HepG2 (cell line): ENCODE measurements around the gene HES7. TPM values are rescaled to one million over a fixed set of nuclear protein-coding genes. Genes with fewer than 3 reads are reported as not detected.

Source experiments
- AGO1 ChIP-seq: fragments of 200-400 bp; formaldehyde crosslinking; IDR thresholded peaks from 2 replicates; pipeline ENCODE4 v1.6.1; 2017; ENCODE audit warnings: mild to moderate bottlenecking, low read depth, low read length, moderate library complexity; ENCODE audit not compliant: poor library complexity, severe bottlenecking
- HCFC1 ChIP-seq: fragments of 150-350 bp; IDR thresholded peaks from 2 replicates; pipeline ENCODE4 v1.6.1; 2014; ENCODE audit warnings: low read depth, low read length
- HDAC2 ChIP-seq: sonication (generic); formaldehyde crosslinking; IDR thresholded peaks from 2 replicates; pipeline ENCODE4 v1.4.0; 2020; ENCODE audit warnings: missing genetic modification reagents
- NR2F1 ChIP-seq, 2 experiments: fragments of 450-650 bp in 1 of 2; formaldehyde crosslinking in 1 of 2; IDR thresholded peaks; 2 replicates each; pipeline versions ENCODE4 v1.5.0 to v1.6.1; 2016 to 2020; ENCODE audit warnings: mild to moderate bottlenecking in 1 of 2, missing compliant biosample characterization in 1 of 2, missing genetic modification reagents in 1 of 2, moderate library complexity in 1 of 2
- RBAK ChIP-seq: sonication (generic); formaldehyde crosslinking; IDR thresholded peaks from 2 replicates; pipeline ENCODE4 v1.5.1; 2020; ENCODE audit warnings: mild to moderate bottlenecking, missing genetic modification reagents
- SOX5 ChIP-seq: IDR thresholded peaks from 2 replicates; pipeline ENCODE4 v1.6.1; 2016; ENCODE audit warnings: borderline replicate concordance
- SP1 ChIP-seq, 2 experiments: fragments of 450-650 bp in 1 of 2; sonication (generic) in 1 of 2; formaldehyde crosslinking in 1 of 2; IDR thresholded peaks; 2 replicates each; pipeline versions ENCODE4 v1.4.0 to v1.6.1; 2016 to 2020; ENCODE audit warnings: missing genetic modification reagents in 1 of 2
- TCF7 ChIP-seq: sonication (generic); IDR thresholded peaks from 2 replicates; pipeline ENCODE4 v1.6.1; 2016; ENCODE audit warnings: antibody characterized with exemption, low read depth
- ZBTB1 ChIP-seq: sonication (generic); formaldehyde crosslinking; IDR thresholded peaks from 2 replicates; pipeline ENCODE4 v1.4.0; 2020; ENCODE audit warnings: missing genetic modification reagents, borderline replicate concordance
- ZNF563 ChIP-seq: sonication (generic); formaldehyde crosslinking; IDR thresholded peaks from 2 replicates; pipeline ENCODE4 v1.8.0; 2022; ENCODE audit warnings: mild to moderate bottlenecking, moderate library complexity, missing genetic modification reagents
- ZNF564 ChIP-seq: sonication (generic); formaldehyde crosslinking; IDR thresholded peaks from 2 replicates; pipeline ENCODE4 v1.8.1; 2023; ENCODE audit warnings: mild to moderate bottlenecking, missing genetic modification reagents
- ZNF598 ChIP-seq: sonication (generic); formaldehyde crosslinking; IDR thresholded peaks from 2 replicates; pipeline ENCODE4 v1.5.1; 2020; ENCODE audit warnings: mild to moderate bottlenecking, missing genetic modification reagents, borderline replicate concordance
- ZNF737 ChIP-seq: sonication (generic); formaldehyde crosslinking; IDR thresholded peaks from 2 replicates; pipeline ENCODE4 v1.5.0; 2020; ENCODE audit warnings: missing genetic modification reagents, mild to moderate bottlenecking, borderline replicate concordance
- ZNF839 ChIP-seq: sonication (generic); formaldehyde crosslinking; IDR thresholded peaks from 2 replicates; pipeline ENCODE4 v1.4.0; 2020; ENCODE audit warnings: missing genetic modification reagents, mild to moderate bottlenecking, borderline replicate concordance
- polyA plus RNA-seq, 8 experiments: library from polyadenylated mRNA; depleted of rRNA in 3 of 8; stranded (reverse) in 7 of 8; unstranded in 1 of 8; fragments of >200 nt; fragmentation: Illumina TruSeq in 4 of 8; extraction: Trizol in 4 of 8; gene quantifications; 2 replicates each; pipeline versions ENCODE4 v1.2.1 to v1.2.3, GENCODE V29; 2011 to 2016; ENCODE audit warnings: low read depth in 4 of 8, missing spikeins in 1 of 8, mixed read lengths in 1 of 8; ENCODE audit not compliant: insufficient read depth in 1 of 8
- total RNA-seq, 5 experiments: library from RNA; depleted of rRNA; stranded (reverse); fragments of >200 nt; fragmentation: Illumina TruSeq; extraction: Trizol; gene quantifications; 2 replicates each; pipeline ENCODE4 v1.2.3, GENCODE V29; 2016; ENCODE audit warnings: low read depth in 1 of 5
- TF ChIP-seq, protein P1 (sequence below): IDR thresholded peaks from 2 replicates; pipeline ENCODE4 v1.6.1; 2012; ENCODE audit warnings: low read depth, low read length, improper control_type of control experiment
- TF ChIP-seq, protein P2 (sequence below): sonication (generic); formaldehyde crosslinking; IDR thresholded peaks from 2 replicates; pipeline ENCODE4 v1.4.0; 2020; ENCODE audit warnings: missing genetic modification reagents
- TF ChIP-seq, protein P3 (sequence below): sonication (generic); formaldehyde crosslinking; IDR thresholded peaks from 2 replicates; pipeline ENCODE4 v1.5.0; 2020; ENCODE audit warnings: missing genetic modification reagents, mild to moderate bottlenecking, borderline replicate concordance
- TF ChIP-seq, protein P4 (sequence below): IDR thresholded peaks from 2 replicates; pipeline ENCODE4 v1.6.1; 2016
- TF ChIP-seq, protein P5 (sequence below): sonication (generic); formaldehyde crosslinking; IDR thresholded peaks from 2 replicates; pipeline ENCODE4 v1.4.0; 2020; ENCODE audit warnings: missing genetic modification reagents, borderline replicate concordance
- TF ChIP-seq, protein P6 (sequence below): sonication (generic); formaldehyde crosslinking; IDR thresholded peaks from 2 replicates; pipeline ENCODE4 v1.5.0; 2020; ENCODE audit warnings: mild to moderate bottlenecking, missing genetic modification reagents

Gene HES7
- total and polyA plus RNA-seq, 2 of the 13 experiments (the other 11 are each of a cell fraction or from before 2014, with no cell fraction given), result not detected

DNA sequence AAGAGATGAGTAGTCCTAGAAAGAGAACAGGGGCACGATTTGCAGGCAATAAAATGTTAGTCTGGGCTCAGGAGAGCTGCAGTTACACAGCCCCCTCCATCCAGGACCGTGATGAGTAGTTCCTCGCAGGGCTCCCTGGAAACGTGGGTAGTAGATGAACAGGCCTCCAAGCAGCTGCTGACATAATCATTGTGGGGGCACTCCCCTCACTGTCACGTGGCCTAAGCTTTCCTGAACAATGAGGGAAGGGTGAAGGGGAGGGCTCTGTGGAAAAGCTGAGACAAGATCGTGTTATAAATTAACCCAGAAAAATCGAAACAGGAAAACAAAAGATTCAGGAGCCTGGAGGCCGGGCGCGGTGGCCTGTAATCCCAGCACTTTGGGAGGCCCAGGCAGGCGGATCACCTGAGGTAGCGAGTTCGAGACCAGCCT lies 29.6 kb upstream of the HES7 start (continued):
- TF ChIP-seq, protein P1, sequence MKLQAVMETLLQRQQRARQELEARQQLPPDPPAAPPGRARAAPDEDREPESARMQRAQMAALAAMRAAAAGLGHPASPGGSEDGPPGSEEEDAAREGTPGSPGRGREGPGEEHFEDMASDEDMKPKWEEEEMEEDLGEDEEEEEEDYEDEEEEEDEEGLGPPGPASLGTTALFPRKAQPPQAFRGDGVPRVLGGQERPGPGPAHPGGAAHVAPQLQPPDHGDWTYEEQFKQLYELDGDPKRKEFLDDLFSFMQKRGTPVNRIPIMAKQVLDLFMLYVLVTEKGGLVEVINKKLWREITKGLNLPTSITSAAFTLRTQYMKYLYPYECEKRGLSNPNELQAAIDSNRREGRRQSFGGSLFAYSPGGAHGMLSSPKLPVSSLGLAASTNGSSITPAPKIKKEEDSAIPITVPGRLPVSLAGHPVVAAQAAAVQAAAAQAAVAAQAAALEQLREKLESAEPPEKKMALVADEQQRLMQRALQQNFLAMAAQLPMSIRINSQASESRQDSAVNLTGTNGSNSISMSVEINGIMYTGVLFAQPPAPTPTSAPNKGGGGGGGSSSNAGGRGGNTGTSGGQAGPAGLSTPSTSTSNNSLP, result peak; percentile 14; the same call in 1 of the 2 replicates
- TF ChIP-seq HDAC2 (CRISPR knock-in tag) (peak; percentile 44), ZNF737 (CRISPR knock-in tag) (no peak), ZNF563 (CRISPR knock-in tag) (no peak), ZNF839 (CRISPR knock-in tag) (no peak), HCFC1 (no peak), RBAK (CRISPR knock-in tag) (no peak), SP1 (IDR thresholded peaks at IDR 0.05) (no peak), SP1 (CRISPR knock-in tag; IDR thresholded peaks at IDR 0.05) (no peak), ZBTB1 (CRISPR knock-in tag) (no peak), NR2F1 (CRISPR knock-in tag; IDR thresholded peaks at IDR 0.05) (no peak), SOX5 (CRISPR knock-in tag) (peak; percentile 99), ZNF598 (CRISPR knock-in tag) (no peak), ZNF564 (CRISPR knock-in tag) (no peak), AGO1 (no peak), TCF7 (no peak; the same call in 1 of the 2 replicates)
- TF ChIP-seq, protein P2, sequence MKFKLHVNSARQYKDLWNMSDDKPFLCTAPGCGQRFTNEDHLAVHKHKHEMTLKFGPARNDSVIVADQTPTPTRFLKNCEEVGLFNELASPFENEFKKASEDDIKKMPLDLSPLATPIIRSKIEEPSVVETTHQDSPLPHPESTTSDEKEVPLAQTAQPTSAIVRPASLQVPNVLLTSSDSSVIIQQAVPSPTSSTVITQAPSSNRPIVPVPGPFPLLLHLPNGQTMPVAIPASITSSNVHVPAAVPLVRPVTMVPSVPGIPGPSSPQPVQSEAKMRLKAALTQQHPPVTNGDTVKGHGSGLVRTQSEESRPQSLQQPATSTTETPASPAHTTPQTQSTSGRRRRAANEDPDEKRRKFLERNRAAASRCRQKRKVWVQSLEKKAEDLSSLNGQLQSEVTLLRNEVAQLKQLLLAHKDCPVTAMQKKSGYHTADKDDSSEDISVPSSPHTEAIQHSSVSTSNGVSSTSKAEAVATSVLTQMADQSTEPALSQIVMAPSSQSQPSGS (CRISPR knock-in tag), result peak; percentile 26; the same call in 1 of the 2 replicates
- TF ChIP-seq, protein P3, sequence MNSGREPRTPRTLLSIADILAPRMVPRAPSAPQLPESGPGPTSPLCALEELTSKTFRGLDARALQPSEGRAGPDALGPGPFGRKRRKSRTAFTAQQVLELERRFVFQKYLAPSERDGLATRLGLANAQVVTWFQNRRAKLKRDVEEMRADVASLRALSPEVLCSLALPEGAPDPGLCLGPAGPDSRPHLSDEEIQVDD (CRISPR knock-in tag), result no peak
- TF ChIP-seq, protein P4, sequence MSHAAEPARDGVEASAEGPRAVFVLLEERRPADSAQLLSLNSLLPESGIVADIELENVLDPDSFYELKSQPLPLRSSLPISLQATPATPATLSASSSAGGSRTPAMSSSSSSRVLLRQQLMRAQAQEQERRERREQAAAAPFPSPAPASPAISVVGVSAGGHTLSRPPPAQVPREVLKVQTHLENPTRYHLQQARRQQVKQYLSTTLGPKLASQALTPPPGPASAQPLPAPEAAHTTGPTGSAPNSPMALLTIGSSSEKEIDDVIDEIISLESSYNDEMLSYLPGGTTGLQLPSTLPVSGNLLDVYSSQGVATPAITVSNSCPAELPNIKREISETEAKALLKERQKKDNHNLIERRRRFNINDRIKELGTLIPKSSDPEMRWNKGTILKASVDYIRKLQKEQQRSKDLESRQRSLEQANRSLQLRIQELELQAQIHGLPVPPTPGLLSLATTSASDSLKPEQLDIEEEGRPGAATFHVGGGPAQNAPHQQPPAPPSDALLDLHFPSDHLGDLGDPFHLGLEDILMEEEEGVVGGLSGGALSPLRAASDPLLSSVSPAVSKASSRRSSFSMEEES (CRISPR knock-in tag), result peak; percentile 64; the same call in 1 of the 2 replicates
- TF ChIP-seq, protein P5, sequence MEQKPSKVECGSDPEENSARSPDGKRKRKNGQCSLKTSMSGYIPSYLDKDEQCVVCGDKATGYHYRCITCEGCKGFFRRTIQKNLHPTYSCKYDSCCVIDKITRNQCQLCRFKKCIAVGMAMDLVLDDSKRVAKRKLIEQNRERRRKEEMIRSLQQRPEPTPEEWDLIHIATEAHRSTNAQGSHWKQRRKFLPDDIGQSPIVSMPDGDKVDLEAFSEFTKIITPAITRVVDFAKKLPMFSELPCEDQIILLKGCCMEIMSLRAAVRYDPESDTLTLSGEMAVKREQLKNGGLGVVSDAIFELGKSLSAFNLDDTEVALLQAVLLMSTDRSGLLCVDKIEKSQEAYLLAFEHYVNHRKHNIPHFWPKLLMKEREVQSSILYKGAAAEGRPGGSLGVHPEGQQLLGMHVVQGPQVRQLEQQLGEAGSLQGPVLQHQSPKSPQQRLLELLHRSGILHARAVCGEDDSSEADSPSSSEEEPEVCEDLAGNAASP (CRISPR knock-in tag), result no peak
- TF ChIP-seq, protein P6, sequence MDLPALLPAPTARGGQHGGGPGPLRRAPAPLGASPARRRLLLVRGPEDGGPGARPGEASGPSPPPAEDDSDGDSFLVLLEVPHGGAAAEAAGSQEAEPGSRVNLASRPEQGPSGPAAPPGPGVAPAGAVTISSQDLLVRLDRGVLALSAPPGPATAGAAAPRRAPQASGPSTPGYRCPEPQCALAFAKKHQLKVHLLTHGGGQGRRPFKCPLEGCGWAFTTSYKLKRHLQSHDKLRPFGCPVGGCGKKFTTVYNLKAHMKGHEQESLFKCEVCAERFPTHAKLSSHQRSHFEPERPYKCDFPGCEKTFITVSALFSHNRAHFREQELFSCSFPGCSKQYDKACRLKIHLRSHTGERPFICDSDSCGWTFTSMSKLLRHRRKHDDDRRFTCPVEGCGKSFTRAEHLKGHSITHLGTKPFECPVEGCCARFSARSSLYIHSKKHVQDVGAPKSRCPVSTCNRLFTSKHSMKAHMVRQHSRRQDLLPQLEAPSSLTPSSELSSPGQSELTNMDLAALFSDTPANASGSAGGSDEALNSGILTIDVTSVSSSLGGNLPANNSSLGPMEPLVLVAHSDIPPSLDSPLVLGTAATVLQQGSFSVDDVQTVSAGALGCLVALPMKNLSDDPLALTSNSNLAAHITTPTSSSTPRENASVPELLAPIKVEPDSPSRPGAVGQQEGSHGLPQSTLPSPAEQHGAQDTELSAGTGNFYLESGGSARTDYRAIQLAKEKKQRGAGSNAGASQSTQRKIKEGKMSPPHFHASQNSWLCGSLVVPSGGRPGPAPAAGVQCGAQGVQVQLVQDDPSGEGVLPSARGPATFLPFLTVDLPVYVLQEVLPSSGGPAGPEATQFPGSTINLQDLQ (CRISPR knock-in tag), result no peak
